ENCODE results near the gene CAMTA1.

CAMTA1 gene

GRCh38 chr1:7564137-7564536 lies 778.9 kb downstream of the CAMTA1 start:
- DNase-seq (ENCODE audit: low spot score in 2 of 2): no peak
- ATAC-seq: no peak
- H3K4me1 Mint-ChIP-seq: no peaks in the 10 kb centered on the region
- H3K4me3 Mint-ChIP-seq: no peak overlapping the region
- no peak overlapping the region for H3K27ac Mint-ChIP-seq
- H3K36me3 Mint-ChIP-seq: no peaks in the 10 kb centered on the region
- no peaks in the 10 kb centered on the region for H3K9me3 Mint-ChIP-seq

- H3K4me3 Mint-ChIP-seq: no peak overlapping the region
- H3K9me3 Mint-ChIP-seq: no peaks in the 10 kb centered on the region
- no peaks in the 10 kb centered on the region for H3K36me3 Mint-ChIP-seq
- ATAC-seq: no peak
- DNase-seq (ENCODE audit: low spot score in 2 of 2): no peak
- H3K27ac Mint-ChIP-seq: no peak overlapping the region
- H3K4me1 Mint-ChIP-seq: no peaks in the 10 kb centered on the region
These were observed 780.0 kb downstream of the CAMTA1 start for GRCh38 chr1:7565099-7565750.

GRCh38 chr1:7566417-7567375 lies 781.4 kb downstream of the CAMTA1 start:
- no peaks in the 10 kb centered on the region for H3K4me1 Mint-ChIP-seq
- DNase-seq (ENCODE audit: low spot score in 2 of 2) (no peak), ATAC-seq (no peak)
- H3K36me3 Mint-ChIP-seq: no peaks in the 10 kb centered on the region
- H3K4me3 Mint-ChIP-seq: no peak overlapping the region
- no peaks in the 10 kb centered on the region for H3K9me3 Mint-ChIP-seq
- no peak overlapping the region for H3K27ac Mint-ChIP-seq

- DNase-seq (ENCODE audit: low spot score in 2 of 2) (no peak), ATAC-seq (no peak)
- no peaks in the 10 kb centered on the region for H3K9me3 Mint-ChIP-seq
- H3K27ac Mint-ChIP-seq: no peak overlapping the region
- H3K36me3 Mint-ChIP-seq: no peaks in the 10 kb centered on the region
- H3K4me1 Mint-ChIP-seq: no peaks in the 10 kb centered on the region
- H3K4me3 Mint-ChIP-seq: no peak overlapping the region
These were observed 782.1 kb downstream of the CAMTA1 start for GRCh38 chr1:7567376-7567775.

GRCh38 chr1:7568053-7568452 lies 782.8 kb downstream of the CAMTA1 start:
- no peaks in the 10 kb centered on the region for H3K9me3 Mint-ChIP-seq
- H3K4me1 Mint-ChIP-seq: no peaks in the 10 kb centered on the region
- no peaks in the 10 kb centered on the region for H3K36me3 Mint-ChIP-seq
- no peak overlapping the region for H3K27ac Mint-ChIP-seq
- DNase-seq (ENCODE audit: low spot score in 2 of 2) (no peak), ATAC-seq (no peak)
- no peak overlapping the region for H3K4me3 Mint-ChIP-seq

GRCh38 chr1:7568901-7569524 lies 783.8 kb downstream of the CAMTA1 start:
- no peak overlapping the region for H3K4me3 Mint-ChIP-seq
- H3K9me3 Mint-ChIP-seq: no peaks in the 10 kb centered on the region
- ATAC-seq (no peak), DNase-seq (ENCODE audit: low spot score in 2 of 2) (no peak)
- H3K36me3 Mint-ChIP-seq: no peaks in the 10 kb centered on the region
- H3K4me1 Mint-ChIP-seq: no peaks in the 10 kb centered on the region
- H3K27ac Mint-ChIP-seq: no peak overlapping the region

GRCh38 chr1:7570311-7570710 lies 785.1 kb downstream of the CAMTA1 start:
- Mint-ChIP-seq H3K9me3 (no peaks in the 10 kb centered on the region), H3K4me1 (no peaks in the 10 kb centered on the region), H3K27ac (no peak overlapping the region), H3K36me3 (no peaks in the 10 kb centered on the region), H3K4me3 (no peak overlapping the region)
- ATAC-seq: no peak
- no peak for DNase-seq (ENCODE audit: low spot score in 2 of 2)

GRCh38 chr1:7572654-7573152 lies 787.4 kb downstream of the CAMTA1 start:
- no peak for ATAC-seq

GRCh38 chr1:7573481-7573880 lies 788.2 kb downstream of the CAMTA1 start:
- no peak overlapping the region for H3K4me3 Mint-ChIP-seq
- DNase-seq (ENCODE audit: low spot score in 2 of 2) (no peak), ATAC-seq (no peak)
- H3K9me3 Mint-ChIP-seq: no peaks in the 10 kb centered on the region
- H3K4me1 Mint-ChIP-seq: no peaks in the 10 kb centered on the region
- no peak overlapping the region for H3K27ac Mint-ChIP-seq
- no peaks in the 10 kb centered on the region for H3K36me3 Mint-ChIP-seq

More at GRCh38 chr1:7572654-7573152, 787.4 kb downstream of the CAMTA1 start:
- no peak for DNase-seq (ENCODE audit: low spot score in 2 of 2)
- H3K9me3 Mint-ChIP-seq: no peaks in the 10 kb centered on the region
- H3K4me3 Mint-ChIP-seq: no peak overlapping the region
- H3K36me3 Mint-ChIP-seq: no peaks in the 10 kb centered on the region
- no peaks in the 10 kb centered on the region for H3K4me1 Mint-ChIP-seq
- H3K27ac Mint-ChIP-seq: no peak overlapping the region

- Mint-ChIP-seq H3K36me3 (no peaks in the 10 kb centered on the region), H3K27ac (no peak overlapping the region), H3K4me3 (no peak overlapping the region), H3K9me3 (no peaks in the 10 kb centered on the region), H3K4me1 (no peaks in the 10 kb centered on the region)
- no peak for DNase-seq (ENCODE audit: low spot score in 2 of 2)
- ATAC-seq: no peak
These were observed 789.1 kb downstream of the CAMTA1 start for GRCh38 chr1:7574121-7575040.

- Mint-ChIP-seq H3K9me3 (no peaks in the 10 kb centered on the region), H3K36me3 (no peaks in the 10 kb centered on the region), H3K27ac (no peak overlapping the region), H3K4me3 (no peak overlapping the region), H3K4me1 (no peaks in the 10 kb centered on the region)
- DNase-seq (ENCODE audit: low spot score in 2 of 2) (no peak), ATAC-seq (no peak)
These were observed 789.8 kb downstream of the CAMTA1 start for GRCh38 chr1:7575041-7575400.

- Mint-ChIP-seq H3K4me3 (no peak overlapping the region), H3K27ac (no peak overlapping the region), H3K9me3 (no peaks in the 10 kb centered on the region), H3K4me1 (no peaks in the 10 kb centered on the region), H3K36me3 (no peaks in the 10 kb centered on the region)
- ATAC-seq (no peak), DNase-seq (ENCODE audit: low spot score in 2 of 2) (no peak)
These were observed 791.8 kb downstream of the CAMTA1 start for GRCh38 chr1:7576946-7577657.

GRCh38 chr1:7578206-7578605 lies 793.0 kb downstream of the CAMTA1 start:
- no peak for DNase-seq (ENCODE audit: low spot score in 2 of 2)
- no peak overlapping the region for H3K27ac Mint-ChIP-seq
- no peaks in the 10 kb centered on the region for H3K4me1 Mint-ChIP-seq
- no peaks in the 10 kb centered on the region for H3K36me3 Mint-ChIP-seq
- ATAC-seq: no peak
- no peaks in the 10 kb centered on the region for H3K9me3 Mint-ChIP-seq
- H3K4me3 Mint-ChIP-seq: no peak overlapping the region

GRCh38 chr1:7579016-7579415 lies 793.8 kb downstream of the CAMTA1 start:
- Mint-ChIP-seq H3K4me3 (no peak overlapping the region), H3K9me3 (no peaks in the 10 kb centered on the region), H3K27ac (no peak overlapping the region), H3K36me3 (no peaks in the 10 kb centered on the region), H3K4me1 (no peaks in the 10 kb centered on the region)
- DNase-seq (ENCODE audit: low spot score in 2 of 2) (no peak), ATAC-seq (no peak)
